ENCODE results near the gene MAN2C1.

DNA sequence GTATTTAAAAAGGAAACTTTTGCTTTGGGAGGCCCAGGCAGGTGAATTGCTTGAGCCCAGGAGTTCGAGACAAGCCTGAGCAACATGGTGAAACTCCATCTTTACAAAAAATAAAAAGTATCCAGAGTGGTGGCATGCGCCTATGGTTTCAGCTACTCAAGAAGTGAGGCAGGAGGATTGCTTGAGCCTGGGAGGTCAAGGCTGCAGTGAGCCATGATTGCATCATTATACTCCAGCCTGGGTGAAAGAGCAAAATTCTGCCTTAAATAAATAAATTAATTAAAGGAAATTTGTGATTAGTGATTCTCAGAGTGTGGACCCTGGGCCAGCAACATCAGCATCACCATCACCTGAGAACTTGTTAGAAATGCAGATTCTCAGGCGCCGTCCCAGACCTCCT, 42.5 kb downstream of the MAN2C1 start:
- TF ChIP-seq, protein P1, sequence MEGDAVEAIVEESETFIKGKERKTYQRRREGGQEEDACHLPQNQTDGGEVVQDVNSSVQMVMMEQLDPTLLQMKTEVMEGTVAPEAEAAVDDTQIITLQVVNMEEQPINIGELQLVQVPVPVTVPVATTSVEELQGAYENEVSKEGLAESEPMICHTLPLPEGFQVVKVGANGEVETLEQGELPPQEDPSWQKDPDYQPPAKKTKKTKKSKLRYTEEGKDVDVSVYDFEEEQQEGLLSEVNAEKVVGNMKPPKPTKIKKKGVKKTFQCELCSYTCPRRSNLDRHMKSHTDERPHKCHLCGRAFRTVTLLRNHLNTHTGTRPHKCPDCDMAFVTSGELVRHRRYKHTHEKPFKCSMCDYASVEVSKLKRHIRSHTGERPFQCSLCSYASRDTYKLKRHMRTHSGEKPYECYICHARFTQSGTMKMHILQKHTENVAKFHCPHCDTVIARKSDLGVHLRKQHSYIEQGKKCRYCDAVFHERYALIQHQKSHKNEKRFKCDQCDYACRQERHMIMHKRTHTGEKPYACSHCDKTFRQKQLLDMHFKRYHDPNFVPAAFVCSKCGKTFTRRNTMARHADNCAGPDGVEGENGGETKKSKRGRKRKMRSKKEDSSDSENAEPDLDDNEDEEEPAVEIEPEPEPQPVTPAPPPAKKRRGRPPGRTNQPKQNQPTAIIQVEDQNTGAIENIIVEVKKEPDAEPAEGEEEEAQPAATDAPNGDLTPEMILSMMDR (IDR thresholded peaks at IDR 0.05): no peak
- TF ChIP-seq POLR2A (IDR thresholded peaks at IDR 0.05) (no peak), EP300 (IDR thresholded peaks at IDR 0.05) (no peak)
